GM23338 (cell line): ENCODE results near the gene KCNN2.

ENCODE experiments used
- CREB1 ChIP-seq: fragments of 250-450 bp; sonication (Bioruptor Pico); IDR thresholded peaks from 2 replicates; pipeline ENCODE4 v1.5.0; 2020; ENCODE audit warnings: low read depth, mild to moderate bottlenecking, moderate library complexity
- EZH2 ChIP-seq: fragments of 200-600 bp; sonication (generic); IDR thresholded peaks from one replicate; pipeline ENCODE4 v1.8.0; 2017; ENCODE audit warnings: antibody characterized with exemption, mild to moderate bottlenecking, low read depth; ENCODE audit not compliant: unreplicated experiment
- EZH2phosphoT487 ChIP-seq: fragments of 200-600 bp; sonication (generic); IDR thresholded peaks from one replicate; pipeline ENCODE4 v1.8.1; 2018; ENCODE audit warnings: antibody characterized with exemption; ENCODE audit not compliant: unreplicated experiment
- JUNB ChIP-seq: IDR thresholded peaks from one replicate; pipeline ENCODE4 v1.6.1; 2016; ENCODE audit warnings: antibody characterized with exemption; ENCODE audit not compliant: unreplicated experiment
- POLR2AphosphoS5 ChIP-seq: IDR thresholded peaks from 2 replicates; pipeline ENCODE4 v1.6.1; 2016; ENCODE audit warnings: antibody characterized with exemption, low read depth
- TF ChIP-seq, protein P1 (sequence below), 2 experiments: fragments of 200-600 bp in 1 of 2; sonication (generic) in 1 of 2; conservative IDR thresholded peaks; 2 replicates each; pipeline versions ENCODE4 v1.5.1 to v1.6.1; 2016 to 2017; ENCODE audit warnings: antibody characterized with exemption in 2 of 2, low read depth in 2 of 2, mild to moderate bottlenecking in 2 of 2, moderate library complexity in 1 of 2

DNA sequence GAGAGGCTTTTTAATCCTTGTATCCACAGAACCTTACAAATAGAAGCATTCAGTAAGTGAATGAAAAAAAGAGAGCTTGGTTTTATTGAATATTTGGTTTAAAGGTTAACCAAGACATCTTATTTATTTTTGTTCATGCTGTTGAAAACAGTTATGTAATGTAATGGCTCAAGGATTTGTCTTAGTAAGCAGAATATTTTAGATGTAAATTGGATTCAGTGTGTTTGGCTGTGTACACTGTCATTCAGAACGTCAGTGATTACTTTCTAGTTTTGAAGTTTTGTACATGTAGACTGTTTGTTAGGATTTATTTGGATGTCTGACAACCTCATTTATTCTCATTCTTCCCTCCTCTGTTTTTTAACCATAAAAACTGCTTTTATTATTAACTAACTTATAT, 31.3 kb downstream of the KCNN2 start:
- no peak for TF ChIP-seq EZH2phosphoT487
- TF ChIP-seq, protein P1, sequence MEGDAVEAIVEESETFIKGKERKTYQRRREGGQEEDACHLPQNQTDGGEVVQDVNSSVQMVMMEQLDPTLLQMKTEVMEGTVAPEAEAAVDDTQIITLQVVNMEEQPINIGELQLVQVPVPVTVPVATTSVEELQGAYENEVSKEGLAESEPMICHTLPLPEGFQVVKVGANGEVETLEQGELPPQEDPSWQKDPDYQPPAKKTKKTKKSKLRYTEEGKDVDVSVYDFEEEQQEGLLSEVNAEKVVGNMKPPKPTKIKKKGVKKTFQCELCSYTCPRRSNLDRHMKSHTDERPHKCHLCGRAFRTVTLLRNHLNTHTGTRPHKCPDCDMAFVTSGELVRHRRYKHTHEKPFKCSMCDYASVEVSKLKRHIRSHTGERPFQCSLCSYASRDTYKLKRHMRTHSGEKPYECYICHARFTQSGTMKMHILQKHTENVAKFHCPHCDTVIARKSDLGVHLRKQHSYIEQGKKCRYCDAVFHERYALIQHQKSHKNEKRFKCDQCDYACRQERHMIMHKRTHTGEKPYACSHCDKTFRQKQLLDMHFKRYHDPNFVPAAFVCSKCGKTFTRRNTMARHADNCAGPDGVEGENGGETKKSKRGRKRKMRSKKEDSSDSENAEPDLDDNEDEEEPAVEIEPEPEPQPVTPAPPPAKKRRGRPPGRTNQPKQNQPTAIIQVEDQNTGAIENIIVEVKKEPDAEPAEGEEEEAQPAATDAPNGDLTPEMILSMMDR (conservative IDR thresholded peaks at IDR 0.05; ENCODE audit: low read depth in 2 of 2): no peak
- no peak for TF ChIP-seq EZH2
- no peak for TF ChIP-seq POLR2AphosphoS5
- no peak for TF ChIP-seq JUNB
- TF ChIP-seq CREB1 (CRISPR knock-in tag): no peak
